Subcutaneous preadipocyte (primary cell): ENCODE data around the gene GCNT1. TPM values are rescaled to one million over a fixed set of nuclear protein-coding genes. Genes with fewer than 3 reads are reported as not detected.

Source experiments
- total RNA-seq: library from RNA; depleted of rRNA; stranded (reverse); fragments of >200 nt; gene quantifications from 2 replicates; pipeline ENCODE4 v1.2.3, GENCODE V29; 2012

The GCNT1 gene
- 11.8 and 17.8 TPM in 2 replicates for total RNA-seq

GRCh38 chr9:76458903-76459693 lies at the start of gene GCNT1:
Gene GCNT1, plus strand, starts transcription at chr9:76459182. Its CDS starts 43,200 bp downstream, at chr9:76502382.

Other genes starting within 250 kb of the GCNT1 start
- gene RFK, start 64.8 kb upstream of the GCNT1 start, total RNA-seq = 15.4 and 22.1 TPM in 2 replicates